GM12872 (cell line): ENCODE data around the gene OSBPL6.

Experiments used
- CTCF ChIP-seq: IDR thresholded peaks from 3 replicates; pipeline ENCODE4 v1.5.1; 2011; ENCODE audit warnings: low read depth, mild to moderate bottlenecking, low read length, moderate library complexity; ENCODE audit not compliant: insufficient read depth

The OSBPL6 gene

GRCh38 chr2:178213991-178214390 is 19.7 kb downstream of the OSBPL6 start:
- no peak for TF ChIP-seq CTCF

GRCh38 chr2:178219247-178219646 is 24.9 kb downstream of the OSBPL6 start:
- no peak for TF ChIP-seq CTCF

- TF ChIP-seq CTCF: no peak
Observed at GRCh38 chr2:178220814-178221213, 26.5 kb downstream of the OSBPL6 start.

- TF ChIP-seq CTCF: no peak
Observed at GRCh38 chr2:178221556-178221955, 27.2 kb downstream of the OSBPL6 start.

GRCh38 chr2:178223806-178224205 is 29.5 kb downstream of the OSBPL6 start:
- no peak for TF ChIP-seq CTCF

GRCh38 chr2:178225006-178225805 is 30.9 kb downstream of the OSBPL6 start:
- no peak for TF ChIP-seq CTCF

- no peak for TF ChIP-seq CTCF
Observed at GRCh38 chr2:178227187-178227586, 32.9 kb downstream of the OSBPL6 start.
